ENCODE results near the gene GGTA1.

DNA sequence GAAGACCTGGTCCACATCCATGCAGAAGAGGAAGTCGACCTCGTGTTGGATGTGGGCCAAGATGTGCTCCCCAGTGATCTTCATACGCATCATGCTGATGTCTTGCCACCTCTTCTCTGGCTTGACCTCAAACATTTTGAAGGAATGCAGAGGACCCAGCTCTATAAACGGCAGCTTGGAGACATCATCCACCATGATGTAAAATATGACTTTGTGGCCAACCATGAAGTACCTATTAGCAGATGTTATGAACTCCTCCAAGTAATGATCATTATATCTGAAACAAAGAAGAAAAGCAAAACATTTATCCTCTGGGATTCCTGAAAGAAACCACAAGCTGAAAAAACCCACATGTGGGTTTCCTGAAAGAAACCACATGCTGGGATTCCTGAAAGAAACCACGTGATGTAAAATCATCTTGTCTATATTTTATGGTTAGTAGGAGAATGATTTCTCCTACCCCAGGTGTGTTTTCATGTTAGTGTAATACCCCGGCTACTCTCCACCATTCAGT, 52.3 kb downstream of the GGTA1 start:
- TF ChIP-seq CTCF (IDR thresholded peaks at IDR 0.05) (no peak), POLR2A (IDR thresholded peaks at IDR 0.05) (no peak)
